Endothelial cell of umbilical vein (primary cell): ENCODE results near the gene DOCK1. TPM values are rescaled to one million over a fixed set of nuclear protein-coding genes. Genes with fewer than 3 reads are reported as not detected.

Experiments used
- BruUV-seq: library from RNA; stranded (reverse); fragments of 400-500 nt; replicated peaks from 2 replicates; lab custom pipeline; 2021; lab: Mats Ljungman, UMichigan
- CTCF ChIA-PET: fragments of 300-600, 350-600 bp; sonication (Branson Sonifier 250); formaldehyde crosslinking; loops from one replicate; lab custom pipeline; 2021; ENCODE audit warnings: antibody characterized with exemption, inconsistent platforms; lab: Charles Lee
- POLR2A ChIA-PET: fragments of 300-600, 350-600 bp; sonication (Branson Sonifier 250); formaldehyde crosslinking; loops from one replicate; lab custom pipeline; 2021; ENCODE audit warnings: antibody characterized with exemption, inconsistent platforms; lab: Charles Lee
- DNase-seq: peaks from one replicate; pipeline ENCODE4 v3.0.0-alpha.2; 2011; ENCODE audit warnings: low read depth, low spot score
- FAIRE-seq: peaks from 2 replicates; lab custom pipeline; 2011; peaks lifted over from hg19 to GRCh38; lab: Jason Lieb, UNC
- H2AFZ ChIP-seq: 2 replicates; pipeline ENCODE4 v1.6.0; 2012; ENCODE audit warnings: low read depth, low read length, control low read depth, inconsistent platforms
- H3K27ac ChIP-seq: 2 replicates; pipeline ENCODE4 v1.5.1; 2011; ENCODE audit warnings: low read depth, mild to moderate bottlenecking, control low read depth, low read length, moderate library complexity; ENCODE audit not compliant: insufficient read depth
- H3K27me3 ChIP-seq, 2 experiments: 2 replicates each; pipeline versions ENCODE4 v1.6.0 to v1.6.1; 2011; ENCODE audit warnings: low read length in 2 of 2, mixed read lengths in 1 of 2; ENCODE audit not compliant: control insufficient read depth in 2 of 2, insufficient read depth in 2 of 2
- H3K36me3 ChIP-seq, 2 experiments: 2 replicates in 1 of 2; 3 replicates in 1 of 2; pipeline ENCODE4 v1.5.1; 2011; ENCODE audit warnings: low read length in 2 of 2, mild to moderate bottlenecking in 1 of 2, moderate library complexity in 1 of 2; ENCODE audit not compliant: control insufficient read depth in 2 of 2, insufficient read depth in 2 of 2; ENCODE audit errors: extremely low read depth in 1 of 2
- H3K4me1 ChIP-seq: 3 replicates; pipeline ENCODE4 v1.5.1; 2011; ENCODE audit warnings: mild to moderate bottlenecking, low read length; ENCODE audit not compliant: control insufficient read depth, insufficient read depth; ENCODE audit errors: extremely low read depth
- H3K4me2 ChIP-seq: 2 replicates; pipeline ENCODE4 v1.6.1; 2011; ENCODE audit warnings: low read length, control low read depth, mixed read lengths; ENCODE audit not compliant: insufficient read depth
- H3K4me3 ChIP-seq, 3 experiments: fragments of 200-600 bp in 1 of 3; sonication (generic), shearing (Covaris generic) in 1 of 3; replicated peaks in 1 of 3; 2 replicates each; pipeline ENCODE4 v1.5.1; 2011 to 2016; ENCODE audit warnings: control low read depth in 3 of 3, low read length in 3 of 3, mild to moderate bottlenecking in 2 of 3, inconsistent platforms in 1 of 3, low read depth in 1 of 3, moderate library complexity in 1 of 3; ENCODE audit not compliant: insufficient read depth in 1 of 3
- H3K79me2 ChIP-seq: 2 replicates; pipeline ENCODE4 v1.6.0; 2012; ENCODE audit warnings: low read length, inconsistent platforms; ENCODE audit not compliant: control insufficient read depth, insufficient read depth
- H3K9ac ChIP-seq: replicated peaks from 2 replicates; pipeline ENCODE3; 2011; ENCODE audit warnings: low read length, control low read depth; ENCODE audit not compliant: insufficient read depth; ENCODE audit errors: extremely low read depth
- H3K9me1 ChIP-seq: replicated peaks from 3 replicates; pipeline ENCODE4 v1.6.0; 2011; ENCODE audit warnings: mild to moderate bottlenecking, low read length; ENCODE audit not compliant: control insufficient read depth, insufficient read depth; ENCODE audit errors: extremely low read depth
- H3K9me3 ChIP-seq: replicated peaks from 2 replicates; pipeline ENCODE4 v1.5.1; 2012; ENCODE audit warnings: low read length, inconsistent platforms; ENCODE audit not compliant: control insufficient read depth, insufficient read depth
- H4K20me1 ChIP-seq: replicated peaks from 2 replicates; pipeline ENCODE3; 2011; ENCODE audit warnings: mild to moderate bottlenecking, low read length; ENCODE audit not compliant: control insufficient read depth, insufficient read depth; ENCODE audit errors: extremely low read depth
- EZH2 ChIP-seq: IDR thresholded peaks from 2 replicates; pipeline ENCODE4 v1.6.1; 2012; ENCODE audit warnings: borderline replicate concordance, low read depth, mild to moderate bottlenecking, moderate library complexity, low read length, inconsistent platforms; ENCODE audit not compliant: severe bottlenecking
- FOS ChIP-seq: IDR thresholded peaks from 2 replicates; pipeline ENCODE4 v1.6.1; 2011; ENCODE audit warnings: mild to moderate bottlenecking, low read length, moderate library complexity, borderline replicate concordance; ENCODE audit not compliant: insufficient read depth
- JUN ChIP-seq: IDR thresholded peaks from 2 replicates; pipeline ENCODE4 v1.6.1; 2011; ENCODE audit warnings: borderline replicate concordance, low read depth; ENCODE audit not compliant: insufficient read length, insufficient read depth
- POLR2A ChIP-seq: IDR thresholded peaks from 2 replicates; pipeline ENCODE4 v1.6.1; 2012; ENCODE audit warnings: low read depth, mild to moderate bottlenecking, control low read depth, low read length
- dilution Hi-C: fragments of 300-500 bp; cut with MboI; formaldehyde crosslinking; loops from one replicate; pipeline ENCODE4 v1.15.0; 2019; ENCODE audit warnings: low sequenced_read_pairs; ENCODE audit not compliant: extremely low pct_ligation_motif_present
- intact Hi-C: fragments of 100-400 bp; cut with micrococcal nuclease; formaldehyde crosslinking; loops from one replicate; pipeline ENCODE4 v1.10.0; 2022
- polyA plus RNA-seq, 4 experiments: library from polyadenylated mRNA; depleted of rRNA in 3 of 4; stranded (reverse) in 3 of 4; unstranded in 1 of 4; fragments of >200 nt; gene quantifications; 2 replicates each; pipeline versions ENCODE4 v1.2.1 to v1.2.3, GENCODE V29; 2011 to 2012; ENCODE audit warnings: missing spikeins in 1 of 4
- total RNA-seq: library from RNA; stranded (reverse); gene quantifications from 2 replicates; pipeline ENCODE4 v1.2.3, GENCODE V29; 2021
- TF ChIP-seq, protein P1 (sequence below): IDR thresholded peaks from 2 replicates; pipeline ENCODE4 v1.6.1; 2011; ENCODE audit not compliant: insufficient read depth, insufficient read length
- TF ChIP-seq, protein P2 (sequence below), 2 donors: IDR thresholded peaks; 1 replicate in 1 of 2; 2 replicates in 1 of 2; pipeline ENCODE4 v1.5.1; 2011; ENCODE audit warnings: low read length in 2 of 2, mild to moderate bottlenecking in 2 of 2, moderate library complexity in 2 of 2, control low read depth in 1 of 2, inconsistent platforms in 1 of 2, low read depth in 1 of 2; ENCODE audit not compliant: insufficient read depth in 1 of 2; ENCODE audit errors: extremely low read depth in 1 of 2

DOCK1 gene
- total and polyA plus RNA-seq, 2 donors (not counting 3 experiments of a cell fraction or from before 2014, with no cell fraction given): 22.5 to 83.1 TPM

- Histone ChIP-seq H3K4me2 (no peak overlapping the region), H4K20me1 (no peaks in the 10 kb centered on the region), H3K36me3 (peaks cover 0 to 5% of the 10 kb centered on the region in 2 experiments), H3K27ac (no peak overlapping the region), H3K27me3 (no peaks in the 10 kb centered on the region), H3K4me1 (peaks cover 8% of the 10 kb centered on the region), H3K9me3 (no peaks in the 10 kb centered on the region), H3K4me3 (no peak overlapping the region), H2AFZ (no peak overlapping the region), H3K79me2 (no peaks in the 10 kb centered on the region), H3K9ac (no peak overlapping the region), H3K9me1 (no peaks in the 10 kb centered on the region)
- DNase-seq: peak; percentile 33
- no peak for TF ChIP-seq EZH2
- TF ChIP-seq, protein P1, sequence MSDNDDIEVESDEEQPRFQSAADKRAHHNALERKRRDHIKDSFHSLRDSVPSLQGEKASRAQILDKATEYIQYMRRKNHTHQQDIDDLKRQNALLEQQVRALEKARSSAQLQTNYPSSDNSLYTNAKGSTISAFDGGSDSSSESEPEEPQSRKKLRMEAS: no peak
- TF ChIP-seq POLR2A: no peak
- TF ChIP-seq, protein P2, sequence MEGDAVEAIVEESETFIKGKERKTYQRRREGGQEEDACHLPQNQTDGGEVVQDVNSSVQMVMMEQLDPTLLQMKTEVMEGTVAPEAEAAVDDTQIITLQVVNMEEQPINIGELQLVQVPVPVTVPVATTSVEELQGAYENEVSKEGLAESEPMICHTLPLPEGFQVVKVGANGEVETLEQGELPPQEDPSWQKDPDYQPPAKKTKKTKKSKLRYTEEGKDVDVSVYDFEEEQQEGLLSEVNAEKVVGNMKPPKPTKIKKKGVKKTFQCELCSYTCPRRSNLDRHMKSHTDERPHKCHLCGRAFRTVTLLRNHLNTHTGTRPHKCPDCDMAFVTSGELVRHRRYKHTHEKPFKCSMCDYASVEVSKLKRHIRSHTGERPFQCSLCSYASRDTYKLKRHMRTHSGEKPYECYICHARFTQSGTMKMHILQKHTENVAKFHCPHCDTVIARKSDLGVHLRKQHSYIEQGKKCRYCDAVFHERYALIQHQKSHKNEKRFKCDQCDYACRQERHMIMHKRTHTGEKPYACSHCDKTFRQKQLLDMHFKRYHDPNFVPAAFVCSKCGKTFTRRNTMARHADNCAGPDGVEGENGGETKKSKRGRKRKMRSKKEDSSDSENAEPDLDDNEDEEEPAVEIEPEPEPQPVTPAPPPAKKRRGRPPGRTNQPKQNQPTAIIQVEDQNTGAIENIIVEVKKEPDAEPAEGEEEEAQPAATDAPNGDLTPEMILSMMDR (IDR thresholded peaks at IDR 0.05; ENCODE audit: extremely low read depth in 1 of 2, insufficient read depth in 1 of 2, low read depth in 1 of 2, low read length in 2 of 2): no peak
- BruUV-seq: no TSS peak
- intact Hi-C loops (no loop called here), dilution Hi-C loops (no loop called here)
- POLR2A ChIA-PET: no interaction called here
- CTCF ChIA-PET: interaction anchor here (0.6 to 2.0 kb wide), 5 partner anchors 11 to 229 kb away, joined by 3 to 20 read pairs (median 3); no protein-coding TSS in a partner anchor
- peak; percentile 80 for FAIRE-seq
Measured at GRCh38 chr10:127254276-127254675, 349.0 kb downstream of the DOCK1 start.

DNA sequence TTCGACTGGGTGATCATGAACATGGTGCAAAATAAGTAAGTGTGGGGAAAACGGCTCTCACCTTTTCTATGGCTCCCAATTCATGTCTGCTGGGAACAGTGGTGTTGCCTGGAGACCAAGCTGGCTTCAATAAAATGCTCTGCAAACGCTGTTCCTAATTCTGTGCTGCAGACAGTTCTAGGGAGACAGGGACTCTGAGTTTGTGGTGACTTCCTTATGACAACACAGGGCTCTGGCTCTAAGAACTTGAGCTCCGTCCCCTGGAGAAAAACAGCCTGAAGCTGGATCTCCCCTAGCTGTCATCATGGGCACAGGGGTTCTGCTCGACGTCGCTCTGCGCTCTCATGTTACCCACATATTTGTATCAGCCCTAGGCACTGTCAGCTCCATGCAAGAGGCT, 352.2 kb downstream of the DOCK1 start:
- Histone ChIP-seq H3K79me2 (no peaks in the 10 kb centered on the region), H3K4me1 (peaks cover 8% of the 10 kb centered on the region), H3K4me2 (no peak overlapping the region), H4K20me1 (no peaks in the 10 kb centered on the region), H3K4me3 (no peak overlapping the region), H3K9me1 (no peaks in the 10 kb centered on the region), H3K27ac (no peak overlapping the region), H3K9ac (no peak overlapping the region), H3K36me3 (peaks cover 0 to 9% of the 10 kb centered on the region in 2 experiments), H3K27me3 (no peaks in the 10 kb centered on the region), H2AFZ (no peak overlapping the region), H3K9me3 (no peaks in the 10 kb centered on the region)
- intact Hi-C loops (no loop called here), dilution Hi-C loops (no loop called here)
- ChIA-PET CTCF (interaction anchor here (1.7 kb wide), 1 partner anchor 14 kb away, joined by 4 read pairs; no protein-coding TSS in a partner anchor), POLR2A (no interaction called here)
- DNase-seq (no peak), FAIRE-seq (no peak)
- TF ChIP-seq JUN (no peak), FOS (no peak), EZH2 (no peak)
- BruUV-seq: no TSS peak
